Neural crest cell (in vitro differentiated cells): ENCODE results near the gene GCK. TPM values are rescaled to one million over a fixed set of nuclear protein-coding genes. Genes with fewer than 3 reads are reported as not detected.
"Not testable (repeated sequence)": the region's sequence is repeated elsewhere in the genome, so short reads cannot be mapped to it uniquely, and the experiment has no call there.

Experiments used
- DNase-seq: peaks from one replicate; pipeline ENCODE4 v3.0.0; 2021; ENCODE audit warnings: low read depth, mixed read lengths, low spot score
- H3K27ac Mint-ChIP-seq: one replicate; pipeline ENCODE4 v1.8.0; 2021; ENCODE audit warnings: mild to moderate bottlenecking, mixed read lengths; ENCODE audit not compliant: unreplicated experiment
- H3K27me3 Mint-ChIP-seq: 2 replicates; pipeline ENCODE4 v1.8.0; 2021; ENCODE audit warnings: low read depth, mild to moderate bottlenecking, mixed read lengths
- H3K36me3 Mint-ChIP-seq: 2 replicates; pipeline ENCODE4 v1.8.0; 2021; ENCODE audit warnings: low read depth, mild to moderate bottlenecking, mixed read lengths
- H3K4me1 Mint-ChIP-seq: 2 replicates; pipeline ENCODE4 v1.8.0; 2021; ENCODE audit warnings: mixed read lengths
- H3K4me3 Mint-ChIP-seq: one replicate; pipeline ENCODE4 v1.8.0; 2021; ENCODE audit warnings: mild to moderate bottlenecking, mixed read lengths
- H3K9me3 Mint-ChIP-seq: 2 replicates; pipeline ENCODE4 v1.8.0; 2021; ENCODE audit warnings: mixed read lengths
- CTCF ChIP-seq: fragments of 200-600 bp; sonication (generic); conservative IDR thresholded peaks from 2 replicates; pipeline ENCODE4 v1.5.0; 2021; ENCODE audit warnings: antibody characterized with exemption, mild to moderate bottlenecking
- total RNA-seq: library from RNA; stranded (reverse); gene quantifications from 2 replicates; pipeline ENCODE4 v1.2.1, GENCODE V29; 2021

GCK gene
- total RNA-seq, 1 donor from 2014 or later = 0.42 TPM

- DNase-seq = no peak
- Mint-ChIP-seq H3K36me3 (no peaks in the 10 kb centered on the region), H3K4me3 (no peak overlapping the region), H3K27ac (no peak overlapping the region), H3K4me1 (peaks cover 4% of the 10 kb centered on the region), H3K27me3 (peaks cover 30% of the 10 kb centered on the region), H3K9me3 (peaks cover 4% of the 10 kb centered on the region)
- TF ChIP-seq CTCF = no peak
Measured at GRCh38 chr7:44173911-44174693, 15.1 kb downstream of the GCK start.

- no peak for DNase-seq
- no peak for TF ChIP-seq CTCF
- peaks cover 4% of the 10 kb centered on the region for H3K4me1 Mint-ChIP-seq
- H3K27ac Mint-ChIP-seq = no peak overlapping the region
- H3K27me3 Mint-ChIP-seq = peaks cover 33% of the 10 kb centered on the region
- H3K36me3 Mint-ChIP-seq = peaks cover 2% of the 10 kb centered on the region
- peaks cover 7% of the 10 kb centered on the region for H3K9me3 Mint-ChIP-seq
- no peak overlapping the region for H3K4me3 Mint-ChIP-seq
Measured at GRCh38 chr7:44172803-44173424, 16.3 kb downstream of the GCK start.

GRCh38 chr7:44172352-44172751 lies 16.9 kb downstream of the GCK start:
- no peak for DNase-seq
- peaks cover 7% of the 10 kb centered on the region for H3K9me3 Mint-ChIP-seq
- peaks cover 2% of the 10 kb centered on the region for H3K36me3 Mint-ChIP-seq
- no peaks in the 10 kb centered on the region for H3K4me1 Mint-ChIP-seq
- TF ChIP-seq CTCF = no peak
- peaks cover 35% of the 10 kb centered on the region for H3K27me3 Mint-ChIP-seq
- no peak overlapping the region for H3K4me3 Mint-ChIP-seq
- H3K27ac Mint-ChIP-seq = no peak overlapping the region

GRCh38 chr7:44171901-44172300 lies 17.3 kb downstream of the GCK start:
- not testable (repeated sequence) for H3K36me3 Mint-ChIP-seq, H3K27ac Mint-ChIP-seq, H3K9me3 Mint-ChIP-seq, H3K4me3 Mint-ChIP-seq, DNase-seq, H3K4me1 Mint-ChIP-seq
- peaks cover 37% of the 10 kb centered on the region for H3K27me3 Mint-ChIP-seq

- DNase-seq = no peak
- Mint-ChIP-seq H3K27me3 (peaks cover 27% of the 10 kb centered on the region), H3K4me1 (no peaks in the 10 kb centered on the region), H3K4me3 (no peak overlapping the region), H3K9me3 (peaks cover 7% of the 10 kb centered on the region), H3K27ac (no peak overlapping the region), H3K36me3 (peaks cover 2% of the 10 kb centered on the region)
- no peak for TF ChIP-seq CTCF
Measured at GRCh38 chr7:44167920-44168319, 21.3 kb downstream of the GCK start.

GRCh38 chr7:44163591-44163990 lies 25.6 kb downstream of the GCK start:
- no peak for TF ChIP-seq CTCF
- Mint-ChIP-seq H3K27ac (no peak overlapping the region), H3K4me3 (no peak overlapping the region), H3K4me1 (no peaks in the 10 kb centered on the region), H3K9me3 (peaks cover 3% of the 10 kb centered on the region), H3K27me3 (peaks cover 16% of the 10 kb centered on the region), H3K36me3 (no peaks in the 10 kb centered on the region)
- DNase-seq = no peak
